Measurements from ENCODE around the gene CDK19. TPM values are rescaled to one million over a fixed set of nuclear protein-coding genes. Genes with fewer than 3 reads are reported as not detected.

Gene CDK19
- total and polyA plus RNA-seq, 9 of the 15 experiments (the other 6 are each of a cell fraction or from before 2014, with no cell fraction given): 3.8 to 15.2 (median 7.4) TPM

DNA sequence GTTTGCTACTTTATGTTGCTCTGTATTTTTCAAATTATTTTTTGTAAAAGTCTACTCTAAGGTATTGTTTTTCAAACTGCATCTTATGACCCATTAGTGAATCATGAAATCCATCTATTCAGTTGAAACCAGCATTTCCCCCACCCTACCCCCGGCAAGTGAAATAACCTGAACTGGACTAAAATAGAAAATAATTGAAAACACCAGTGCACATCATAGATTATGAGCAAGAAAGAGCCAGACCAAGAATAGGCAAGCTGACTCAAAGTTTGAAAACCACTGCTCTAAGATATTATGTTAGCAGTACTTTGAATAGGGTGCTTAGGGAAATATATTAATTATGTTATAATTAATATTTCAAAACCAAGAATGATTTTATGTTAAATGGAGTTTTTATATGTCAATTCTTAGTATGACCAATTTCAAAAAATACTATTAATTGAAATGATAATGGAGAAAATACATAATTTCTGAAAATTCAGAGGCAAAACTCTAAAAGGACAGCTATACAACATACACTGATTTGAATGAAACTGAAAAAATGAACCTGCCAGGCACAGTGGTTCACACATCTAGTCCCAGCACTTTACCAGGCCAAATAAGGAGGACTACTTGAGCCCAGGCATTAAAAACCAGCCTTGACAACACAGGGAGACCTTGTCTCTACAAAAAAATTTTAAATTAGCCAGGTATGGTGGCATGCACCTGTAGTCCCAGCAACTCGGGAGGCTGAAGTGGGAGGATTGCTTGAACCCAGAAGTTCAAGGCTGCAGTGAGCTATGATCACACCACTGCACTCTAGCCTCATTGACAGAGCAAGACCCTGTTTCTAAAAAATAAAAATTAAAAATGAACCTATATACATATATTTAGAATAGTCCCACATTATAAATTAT is 112.0 kb downstream of the CDK19 start:
- intact Hi-C loops (cut with micrococcal nuclease) (no loop called here), in situ Hi-C loops (cut with MboI) (no loop called here)
- Histone ChIP-seq H3K9me3 (replicated peaks; ENCODE audit: control insufficient read depth, insufficient read depth, low read depth, low read length) (no peaks in the 10 kb centered on the region), H3K27ac (ENCODE audit: extremely low read depth, low read depth, low read length) (no peak overlapping the region), H3K4me1 (replicated peaks in 1 of 2; ENCODE audit: control insufficient read depth in 2 of 2, insufficient read depth in 2 of 2, low read length in 2 of 2) (peaks cover 0 to 6% of the 10 kb centered on the region in 2 experiments; a peak in 2 of 5 replicates), H3K36me3 (ENCODE audit: control insufficient read depth, insufficient read depth, low read length) (no peaks in the 10 kb centered on the region), H2AFZ (ENCODE audit: low read depth, low read length) (no peak overlapping the region), H3K4me2 (ENCODE audit: insufficient read depth, low read length) (no peak overlapping the region), H3K79me2 (ENCODE audit: control insufficient read depth, insufficient read depth, low read length) (no peaks in the 10 kb centered on the region), H3K9ac (ENCODE audit: insufficient read depth in 1 of 2, low read depth in 2 of 2, low read length in 2 of 2) (no peak overlapping the region), H3K9me1 (ENCODE audit: control insufficient read depth, insufficient read depth, low read length) (no peaks in the 10 kb centered on the region), H4K20me1 (replicated peaks; ENCODE audit: control insufficient read depth, insufficient read depth, low read length) (no peaks in the 10 kb centered on the region), H3K27me3 (ENCODE audit: control insufficient read depth in 2 of 2, insufficient read depth in 2 of 2, low read length in 2 of 2) (no peaks in the 10 kb centered on the region), H3K4me3 (no peak overlapping the region)
- BruUV-seq (replicated peaks): no TSS peak
- ATAC-seq (no peak), DNase-seq (ENCODE audit: extremely low read depth in 1 of 4, low spot score in 3 of 4) (no peak), FAIRE-seq (no peak)
- 21% methylated on average over 2 of the region's 2 CpGs for WGBS (ENCODE audit: insufficient coverage, low coverage, missing lambda C conversion rate)
- ChIA-PET CTCF (ENCODE audit: low intra/inter-chr PET ratio) (no interaction called here), POLR2A (no interaction called here)
- TF ChIP-seq CBX8 (IDR thresholded peaks at IDR 0.05; ENCODE audit: borderline replicate concordance, extremely low read depth, low read depth, low read length, poor library complexity, severe bottlenecking): no peak
- TF ChIP-seq IRF1 (CRISPR knock-in tag; IDR thresholded peaks at IDR 0.05; ENCODE audit: borderline replicate concordance): no peak
- no peak for TF ChIP-seq ZC3H4 (CRISPR knock-in tag; IDR thresholded peaks at IDR 0.05; ENCODE audit: borderline replicate concordance)
- TF ChIP-seq CTBP1 (IDR thresholded peaks at IDR 0.05; ENCODE audit: borderline replicate concordance): no peak
- TF ChIP-seq HMBOX1 (IDR thresholded peaks at IDR 0.05): no peak
- no peak for TF ChIP-seq POLR2B (IDR thresholded peaks at IDR 0.05; ENCODE audit: low read depth, partially characterized antibody)
- TF ChIP-seq ZNF589 (CRISPR knock-in tag; IDR thresholded peaks at IDR 0.05; ENCODE audit: low read depth): no peak
- no peak for TF ChIP-seq KAT2B (IDR thresholded peaks at IDR 0.05; ENCODE audit: low read depth, low read length)
- no peak for TF ChIP-seq HCFC1 (IDR thresholded peaks at IDR 0.05; ENCODE audit: low read depth, low read length)
- TF ChIP-seq EWSR1 (IDR thresholded peaks at IDR 0.05; ENCODE audit: borderline replicate concordance, low read depth, partially characterized antibody): no peak
- TF ChIP-seq ELF1 (tag; IDR thresholded peaks at IDR 0.05): no peak
- TF ChIP-seq GATAD2A (IDR thresholded peaks at IDR 0.05): no peak

All from K562 (cell line).